ENCODE results near the gene LPP. TPM values are rescaled to one million over a fixed set of nuclear protein-coding genes. Genes with fewer than 3 reads are reported as not detected.

The LPP gene
- total and polyA plus RNA-seq, 2 of the 13 experiments (the other 11 are each of a cell fraction or from before 2014, with no cell fraction given): 19.2 to 29.9 TPM

DNA sequence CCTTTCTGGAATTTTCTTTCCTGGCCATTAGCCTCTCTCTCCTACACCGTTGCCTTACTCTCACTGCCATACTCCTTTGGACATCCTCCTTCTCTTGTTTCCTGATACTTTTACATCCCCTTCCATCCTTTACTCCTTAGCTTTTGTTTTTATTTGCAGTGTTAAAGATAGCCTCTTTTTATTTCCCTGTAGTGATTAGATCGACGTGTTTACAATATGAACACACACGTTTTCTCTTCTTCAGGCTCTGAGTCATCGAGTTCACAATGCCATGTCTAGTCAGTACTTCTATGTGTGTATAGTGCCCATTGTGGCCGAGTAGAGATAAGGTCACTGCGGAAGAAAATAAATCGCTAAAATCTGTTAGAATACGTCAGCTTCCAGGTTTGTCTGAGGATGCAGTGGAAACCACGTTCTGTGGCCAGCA is 208.5 kb downstream of the LPP start (continued):
- TF ChIP-seq MEIS2 (CRISPR knock-in tag; IDR thresholded peaks at IDR 0.05): no peak
- TF ChIP-seq ZMYM2 (CRISPR knock-in tag; IDR thresholded peaks at IDR 0.05): no peak
- no peak for TF ChIP-seq ZNF362 (CRISPR knock-in tag; IDR thresholded peaks at IDR 0.05; ENCODE audit: borderline replicate concordance)
- TF ChIP-seq SAP130 (CRISPR knock-in tag; IDR thresholded peaks at IDR 0.05; ENCODE audit: low read depth): peak; percentile 37
- no peak for TF ChIP-seq SP140L (CRISPR knock-in tag; IDR thresholded peaks at IDR 0.05; ENCODE audit: borderline replicate concordance)
- no peak for TF ChIP-seq CAMTA2 (CRISPR knock-in tag; IDR thresholded peaks at IDR 0.05; ENCODE audit: borderline replicate concordance)
- no peak for TF ChIP-seq ZKSCAN1 (IDR thresholded peaks at IDR 0.05; ENCODE audit: low read length)
- peak; percentile 86 for TF ChIP-seq FOSL2 (CRISPR knock-in tag; IDR thresholded peaks at IDR 0.05)
- TF ChIP-seq NFKB2 (CRISPR knock-in tag; IDR thresholded peaks at IDR 0.05; ENCODE audit: borderline replicate concordance): no peak
- TF ChIP-seq, protein P1, sequence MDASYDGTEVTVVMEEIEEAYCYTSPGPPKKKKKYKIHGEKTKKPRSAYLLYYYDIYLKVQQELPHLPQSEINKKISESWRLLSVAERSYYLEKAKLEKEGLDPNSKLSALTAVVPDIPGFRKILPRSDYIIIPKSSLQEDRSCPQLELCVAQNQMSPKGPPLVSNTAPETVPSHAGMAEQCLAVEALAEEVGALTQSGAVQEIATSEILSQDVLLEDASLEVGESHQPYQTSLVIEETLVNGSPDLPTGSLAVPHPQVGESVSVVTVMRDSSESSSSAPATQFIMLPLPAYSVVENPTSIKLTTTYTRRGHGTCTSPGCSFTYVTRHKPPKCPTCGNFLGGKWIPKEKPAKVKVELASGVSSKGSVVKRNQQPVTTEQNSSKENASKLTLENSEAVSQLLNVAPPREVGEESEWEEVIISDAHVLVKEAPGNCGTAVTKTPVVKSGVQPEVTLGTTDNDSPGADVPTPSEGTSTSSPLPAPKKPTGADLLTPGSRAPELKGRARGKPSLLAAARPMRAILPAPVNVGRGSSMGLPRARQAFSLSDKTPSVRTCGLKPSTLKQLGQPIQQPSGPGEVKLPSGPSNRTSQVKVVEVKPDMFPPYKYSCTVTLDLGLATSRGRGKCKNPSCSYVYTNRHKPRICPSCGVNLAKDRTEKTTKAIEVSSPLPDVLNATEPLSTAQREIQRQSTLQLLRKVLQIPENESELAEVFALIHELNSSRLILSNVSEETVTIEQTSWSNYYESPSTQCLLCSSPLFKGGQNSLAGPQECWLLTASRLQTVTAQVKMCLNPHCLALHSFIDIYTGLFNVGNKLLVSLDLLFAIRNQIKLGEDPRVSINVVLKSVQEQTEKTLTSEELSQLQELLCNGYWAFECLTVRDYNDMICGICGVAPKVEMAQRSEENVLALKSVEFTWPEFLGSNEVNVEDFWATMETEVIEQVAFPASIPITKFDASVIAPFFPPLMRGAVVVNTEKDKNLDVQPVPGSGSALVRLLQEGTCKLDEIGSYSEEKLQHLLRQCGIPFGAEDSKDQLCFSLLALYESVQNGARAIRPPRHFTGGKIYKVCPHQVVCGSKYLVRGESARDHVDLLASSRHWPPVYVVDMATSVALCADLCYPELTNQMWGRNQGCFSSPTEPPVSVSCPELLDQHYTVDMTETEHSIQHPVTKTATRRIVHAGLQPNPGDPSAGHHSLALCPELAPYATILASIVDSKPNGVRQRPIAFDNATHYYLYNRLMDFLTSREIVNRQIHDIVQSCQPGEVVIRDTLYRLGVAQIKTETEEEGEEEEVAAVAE (CRISPR knock-in tag; IDR thresholded peaks at IDR 0.05; ENCODE audit: borderline replicate concordance): no peak
- no peak for TF ChIP-seq HDAC6 (IDR thresholded peaks at IDR 0.05; ENCODE audit: low read depth, low read length)
- TF ChIP-seq FOXA3 (CRISPR knock-in tag; IDR thresholded peaks at IDR 0.05): peak; percentile 48; the same call in 1 of the 2 replicates
- TF ChIP-seq SMAD1 (CRISPR knock-in tag; IDR thresholded peaks at IDR 0.05; ENCODE audit: borderline replicate concordance, low read depth): no peak
- no peak for TF ChIP-seq MEIS1 (CRISPR knock-in tag; IDR thresholded peaks at IDR 0.05; ENCODE audit: borderline replicate concordance)
